HTR-8/SVneo (cell line): ENCODE measurements around the gene ACP4.
"Not testable (repeated sequence)": the region's sequence is repeated elsewhere in the genome, so short reads cannot be mapped to it uniquely, and the experiment has no call there.

Experiments
- DNase-seq: peaks from one replicate; pipeline ENCODE4 v3.0.0; 2011; ENCODE audit warnings: low spot score, mixed read lengths; ENCODE audit not compliant: insufficient read length
- FAIRE-seq: peaks from 2 replicates; lab custom pipeline; 2011; peaks lifted over from hg19 to GRCh38; lab: Jason Lieb, UNC

Gene ACP4

GRCh38 chr19:50796128-50796633 lies 6.0 kb downstream of the ACP4 start:
- no peak for FAIRE-seq
- no peak for DNase-seq

GRCh38 chr19:50796634-50797428 lies 6.6 kb downstream of the ACP4 start:
- no peak for DNase-seq

GRCh38 chr19:50797429-50797780 lies 7.2 kb downstream of the ACP4 start:
- no peak for FAIRE-seq
- DNase-seq = no peak

More at GRCh38 chr19:50796634-50797428, 6.6 kb downstream of the ACP4 start:
- no peak for FAIRE-seq

- DNase-seq (no peak), FAIRE-seq (no peak)
Observed at GRCh38 chr19:50797781-50798658, 7.8 kb downstream of the ACP4 start.

GRCh38 chr19:50798659-50799546 lies 8.7 kb downstream of the ACP4 start:
- no peak for FAIRE-seq
- DNase-seq = no peak

GRCh38 chr19:50799547-50799851 lies 9.3 kb downstream of the ACP4 start:
- DNase-seq = no peak
- no peak for FAIRE-seq

GRCh38 chr19:50801107-50801506 lies 10.9 kb downstream of the ACP4 start:
- DNase-seq (no peak), FAIRE-seq (no peak)

GRCh38 chr19:50803633-50804419 lies 13.6 kb downstream of the ACP4 start:
- FAIRE-seq = no peak
- no peak for DNase-seq

GRCh38 chr19:50804420-50805272 lies 14.4 kb downstream of the ACP4 start:
- FAIRE-seq = no peak
- peak; percentile 95 for DNase-seq

GRCh38 chr19:50808856-50809255 lies 18.6 kb downstream of the ACP4 start:
- FAIRE-seq (no peak), DNase-seq (no peak)

- not testable (repeated sequence) for DNase-seq
- peak; percentile 71 for FAIRE-seq
Observed at GRCh38 chr19:50811622-50812238, 21.5 kb downstream of the ACP4 start.

GRCh38 chr19:50812474-50812873 lies 22.3 kb downstream of the ACP4 start:
- no peak for DNase-seq
- FAIRE-seq = no peak

GRCh38 chr19:50814883-50815282 lies 24.7 kb downstream of the ACP4 start:
- DNase-seq (no peak), FAIRE-seq (no peak)

GRCh38 chr19:50815439-50815838 lies 25.2 kb downstream of the ACP4 start:
- FAIRE-seq = no peak
- no peak for DNase-seq

GRCh38 chr19:50817941-50818858 lies 28.0 kb downstream of the ACP4 start:
- DNase-seq = no peak
- FAIRE-seq = no peak

- FAIRE-seq = no peak
Observed at GRCh38 chr19:50818859-50819472, 28.8 kb downstream of the ACP4 start.

GRCh38 chr19:50819636-50820035 lies 29.4 kb downstream of the ACP4 start:
- DNase-seq (no peak), FAIRE-seq (no peak)

More at GRCh38 chr19:50818859-50819472, 28.8 kb downstream of the ACP4 start:
- DNase-seq = no peak
